EH (cell line): ENCODE data around the gene GUSB.
A peak's percentile ranks its signal among the peaks of the same experiment; 100 is the strongest.
"Not testable (repeated sequence)": the region's sequence is repeated elsewhere in the genome, so short reads cannot be mapped to it uniquely, and the experiment has no call there.

Experiments used
- DNase-seq: peaks from one replicate; pipeline ENCODE4 v3.0.0-alpha.2; 2015; ENCODE audit warnings: low read depth

GUSB gene

DNA sequence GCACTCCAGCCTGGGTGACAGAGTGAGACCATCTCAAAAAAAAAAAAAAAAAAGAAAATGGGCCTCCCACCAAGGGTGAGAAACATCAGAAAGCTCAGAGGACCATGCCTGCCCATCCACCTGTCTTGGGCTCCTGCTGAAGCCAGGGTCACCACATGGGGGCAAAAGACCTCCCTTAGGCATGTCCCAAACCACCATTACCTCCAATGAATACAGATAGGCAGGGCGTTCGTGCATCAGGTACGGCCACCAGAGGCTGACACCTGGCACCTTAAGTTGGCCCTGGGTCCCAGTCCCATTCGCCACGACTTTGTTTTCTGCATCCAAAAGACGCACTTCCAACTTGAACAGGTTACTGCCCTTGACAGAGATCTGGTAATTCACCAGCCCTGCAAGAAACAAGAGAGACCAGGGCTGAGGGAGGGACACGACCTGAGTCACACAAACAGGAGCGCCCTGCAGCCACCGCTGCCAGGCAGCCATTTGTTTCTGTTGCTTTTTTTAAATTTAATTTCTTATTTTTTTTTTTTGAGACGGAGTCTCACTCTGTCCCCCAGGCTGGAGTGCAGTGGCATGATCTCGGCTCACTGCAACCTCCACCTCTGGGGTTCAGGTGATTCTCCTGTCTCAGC, 6.1 kb downstream of the GUSB start:
- no peak for DNase-seq

DNA sequence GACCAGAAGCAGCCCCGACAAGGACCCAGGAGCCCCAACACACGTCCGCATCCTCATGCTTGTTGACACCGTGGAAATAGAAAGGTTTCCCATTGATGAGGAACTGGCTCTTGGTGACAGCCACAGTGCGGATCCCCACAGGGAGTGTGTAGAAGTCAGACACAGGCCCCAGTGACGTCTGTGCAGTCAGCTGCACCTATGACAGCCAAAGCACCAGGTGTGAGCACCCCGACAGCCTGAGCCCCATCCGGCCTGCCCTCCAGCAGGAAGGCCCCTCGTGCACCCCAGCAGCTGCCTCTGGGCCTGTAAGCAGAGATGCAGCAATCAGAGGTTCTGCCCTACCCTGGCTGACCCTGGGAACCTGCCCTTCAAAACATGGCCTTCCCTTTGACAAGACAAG, 7.1 kb downstream of the GUSB start:
- DNase-seq: no peak

DNA sequence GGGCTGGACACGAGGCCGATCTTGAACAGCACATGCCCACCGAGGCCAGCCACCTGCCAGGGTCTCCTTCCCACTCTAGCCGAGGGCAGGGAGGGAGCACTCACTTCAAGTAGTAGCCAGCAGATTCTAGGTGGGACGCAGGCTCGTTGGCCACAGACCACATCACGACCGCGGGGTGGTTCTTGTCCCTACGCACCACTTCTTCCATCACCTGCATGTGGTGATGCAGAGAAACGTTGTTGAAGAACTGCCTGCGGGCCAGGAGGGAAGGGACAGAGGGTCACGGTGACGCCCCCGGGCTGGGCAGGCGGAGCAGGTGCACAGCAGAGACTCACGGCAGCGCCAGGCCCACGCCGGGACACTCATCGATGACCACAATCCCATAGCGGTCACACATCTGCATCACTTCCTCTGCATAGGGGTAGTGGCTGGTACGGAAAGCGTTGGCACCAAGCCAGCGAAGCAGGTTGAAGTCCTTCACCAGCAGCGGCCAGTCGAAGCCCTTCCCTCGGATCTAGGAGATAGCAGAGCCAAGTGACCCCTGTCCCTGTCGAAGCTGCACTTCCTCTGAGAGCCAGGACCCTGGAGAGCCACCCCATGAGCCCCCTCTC, 7.7 kb downstream of the GUSB start:
- no peak for DNase-seq

DNA sequence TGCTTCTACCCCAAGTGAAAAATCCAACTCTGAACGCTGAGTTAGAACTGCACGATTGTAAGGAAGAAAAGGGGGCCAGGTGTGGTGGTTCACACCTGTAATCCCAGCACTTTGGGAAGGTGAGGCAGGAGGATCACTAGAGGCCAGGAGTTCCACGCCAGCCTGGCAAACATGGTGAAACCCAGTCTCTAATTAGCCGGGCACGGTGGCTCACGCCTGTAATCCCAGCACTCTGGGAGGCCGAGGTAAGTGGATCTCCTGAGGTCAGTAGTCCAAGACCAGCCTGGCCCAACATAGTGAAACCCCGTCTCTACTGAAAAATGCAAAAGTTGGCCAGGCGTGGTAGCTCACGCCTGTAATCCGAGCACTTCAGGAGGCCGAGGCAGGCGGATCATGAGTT, 9.0 kb downstream of the GUSB start:
- no peak for DNase-seq

DNA sequence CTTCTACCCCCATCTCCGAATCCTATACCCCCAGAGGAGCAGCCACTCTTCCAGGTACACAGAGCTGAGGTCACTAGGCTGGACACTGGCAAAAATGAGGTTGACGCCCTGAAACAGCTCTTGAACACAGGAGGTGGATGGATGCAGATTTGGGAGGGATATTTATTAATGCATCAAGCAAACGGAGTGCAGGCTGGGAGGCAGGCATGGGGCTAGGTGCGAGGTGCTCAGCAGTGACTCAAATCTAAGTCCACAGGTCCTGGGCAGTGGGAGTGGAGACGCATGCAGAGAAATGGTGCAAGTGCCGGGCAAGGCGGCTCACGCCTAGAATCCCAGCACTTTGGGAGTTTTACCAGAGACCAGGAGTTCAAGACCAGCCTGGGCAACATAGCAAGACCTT, 11.0 kb downstream of the GUSB start:
- DNase-seq: no peak

DNA sequence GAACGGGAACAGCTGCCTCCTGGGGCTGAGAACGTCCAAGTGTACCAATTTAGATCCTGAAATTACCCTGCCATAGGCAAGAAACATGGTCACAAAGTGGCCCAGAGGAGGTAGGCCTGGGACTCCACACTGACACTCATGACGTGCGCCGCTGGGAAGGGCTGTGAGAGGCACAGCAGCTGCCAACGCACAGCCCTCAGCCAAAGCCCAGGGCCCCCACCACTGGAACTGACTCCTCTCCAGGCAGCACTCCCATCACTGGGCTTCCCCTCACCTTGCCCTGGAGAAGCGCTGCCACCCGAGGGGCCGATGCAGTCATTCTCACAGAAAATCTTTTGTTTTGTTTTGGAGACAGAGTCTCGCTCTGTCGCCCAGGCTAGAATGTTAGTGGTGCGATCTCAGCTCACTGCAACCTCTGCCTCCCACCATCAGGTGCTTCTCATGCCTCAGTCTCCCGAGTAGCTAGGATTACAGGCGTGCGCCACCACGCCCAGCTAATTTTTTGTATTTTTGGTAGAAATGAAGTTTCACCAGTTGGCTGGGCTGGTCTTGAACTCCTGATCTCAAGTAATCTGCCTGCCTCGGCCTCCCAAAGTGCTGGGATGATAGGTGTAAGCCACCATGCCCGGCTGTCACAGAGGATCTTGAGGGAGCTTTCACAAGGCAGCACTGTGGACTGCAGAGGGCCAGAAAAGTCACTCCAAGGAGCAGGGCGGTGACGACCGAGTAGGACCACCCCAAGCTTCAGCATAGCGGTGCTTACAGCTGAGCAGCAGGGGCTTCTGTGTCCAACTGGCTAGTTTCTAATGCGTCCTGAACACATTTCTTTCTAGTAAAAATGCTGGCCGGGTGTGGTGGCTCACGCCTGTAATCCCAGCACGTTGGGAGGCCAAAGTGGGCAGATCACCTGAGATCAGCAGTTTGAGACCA, 13.5 kb downstream of the GUSB start:
- DNase-seq: no peak

DNA sequence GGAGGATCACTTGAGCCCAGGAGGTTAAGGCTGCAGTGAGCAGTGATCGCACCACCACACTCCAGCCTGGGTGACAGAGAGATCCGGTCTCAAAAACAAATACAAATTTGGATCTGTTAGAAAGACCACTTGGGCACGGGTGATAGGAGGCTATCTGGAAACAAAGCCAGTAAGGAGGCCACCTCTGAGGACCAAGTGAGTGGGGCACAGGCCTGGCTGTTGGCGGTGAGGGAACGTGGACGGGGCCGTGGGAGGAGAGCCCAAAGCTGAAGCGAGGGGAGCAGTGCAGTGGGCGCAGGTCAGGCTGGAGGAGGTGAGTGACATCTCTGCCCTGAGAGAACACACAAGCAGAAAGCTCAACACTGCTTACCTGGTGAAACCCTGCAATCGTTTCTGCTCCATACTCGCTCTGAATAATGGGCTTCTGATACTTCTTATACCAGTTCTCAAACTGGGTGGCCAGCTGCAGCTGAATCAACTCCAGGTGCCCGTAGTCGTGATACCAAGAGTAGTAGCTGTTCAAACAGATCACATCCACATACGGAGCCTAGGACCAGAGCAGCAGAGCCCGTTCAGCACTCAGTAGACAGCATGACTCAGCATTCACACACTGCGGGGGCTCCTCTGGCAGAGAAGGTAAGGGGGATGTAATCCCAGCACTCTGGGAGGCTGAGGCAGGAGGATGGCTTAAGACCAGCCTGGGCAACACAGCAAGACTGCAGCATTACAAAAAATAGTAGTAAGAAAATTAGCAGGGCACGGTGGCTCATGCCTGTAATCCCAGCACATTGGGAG, 14.5 kb downstream of the GUSB start:
- no peak for DNase-seq

DNA sequence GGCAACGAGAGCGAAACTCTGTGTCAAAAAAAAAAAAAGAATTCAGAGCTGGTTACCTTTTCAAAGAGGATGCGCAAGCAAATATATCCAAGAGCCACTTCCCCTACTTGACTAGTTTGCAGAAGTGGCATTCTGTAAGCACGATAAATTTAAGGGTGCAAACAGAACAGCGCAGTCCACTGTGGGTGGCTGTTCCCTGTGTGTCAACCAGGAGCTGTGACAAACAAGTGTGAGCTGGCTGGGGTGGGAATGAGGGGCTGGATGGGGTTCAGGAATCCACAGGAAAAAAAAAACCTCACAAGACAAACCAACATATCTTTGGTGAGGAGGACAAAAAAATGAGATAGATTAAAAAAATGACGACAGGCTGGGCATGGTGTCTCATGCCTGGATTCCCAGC, 15.9 kb downstream of the GUSB start:
- DNase-seq: no peak

DNA sequence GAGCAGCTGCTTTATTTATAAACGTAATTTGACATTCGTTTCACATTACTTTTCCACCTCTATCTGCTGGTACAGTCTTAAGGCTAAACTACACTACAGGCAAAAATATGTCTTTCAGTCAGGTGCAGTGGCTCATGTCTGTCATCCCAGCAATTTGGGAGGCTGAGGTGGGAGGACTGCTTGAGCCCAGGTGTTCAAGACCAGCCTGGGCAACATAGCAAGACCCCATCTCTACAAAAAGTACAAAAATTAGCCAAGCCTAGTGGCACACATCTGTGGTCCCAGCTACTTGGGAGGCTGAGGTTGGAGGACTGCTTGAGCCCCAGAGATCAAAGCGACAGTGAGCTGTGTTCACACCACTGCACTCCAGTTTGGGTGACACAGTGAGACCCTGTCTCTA, 17.3 kb downstream of the GUSB start:
- not testable (repeated sequence) for DNase-seq

DNA sequence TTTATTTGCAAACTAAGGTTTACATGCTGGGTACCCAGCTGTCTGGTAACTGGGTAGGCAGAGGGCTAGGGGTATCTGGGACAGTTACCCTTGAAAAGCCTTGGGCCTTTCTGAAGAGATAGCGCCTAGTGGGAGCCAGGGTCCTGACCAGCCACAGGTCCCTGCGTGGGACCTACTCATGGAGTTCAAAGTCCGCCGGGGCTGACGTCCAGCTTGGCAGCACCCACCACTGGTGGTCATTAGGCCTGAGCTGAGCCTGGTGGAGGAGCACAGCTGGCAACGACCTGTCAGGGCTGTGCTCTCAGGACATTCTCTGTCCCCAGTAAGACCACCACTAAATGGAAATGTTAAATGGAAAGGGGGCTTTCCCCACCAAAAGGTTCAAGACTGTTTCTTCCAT, 20.0 kb downstream of the GUSB start:
- no peak for DNase-seq

DNA sequence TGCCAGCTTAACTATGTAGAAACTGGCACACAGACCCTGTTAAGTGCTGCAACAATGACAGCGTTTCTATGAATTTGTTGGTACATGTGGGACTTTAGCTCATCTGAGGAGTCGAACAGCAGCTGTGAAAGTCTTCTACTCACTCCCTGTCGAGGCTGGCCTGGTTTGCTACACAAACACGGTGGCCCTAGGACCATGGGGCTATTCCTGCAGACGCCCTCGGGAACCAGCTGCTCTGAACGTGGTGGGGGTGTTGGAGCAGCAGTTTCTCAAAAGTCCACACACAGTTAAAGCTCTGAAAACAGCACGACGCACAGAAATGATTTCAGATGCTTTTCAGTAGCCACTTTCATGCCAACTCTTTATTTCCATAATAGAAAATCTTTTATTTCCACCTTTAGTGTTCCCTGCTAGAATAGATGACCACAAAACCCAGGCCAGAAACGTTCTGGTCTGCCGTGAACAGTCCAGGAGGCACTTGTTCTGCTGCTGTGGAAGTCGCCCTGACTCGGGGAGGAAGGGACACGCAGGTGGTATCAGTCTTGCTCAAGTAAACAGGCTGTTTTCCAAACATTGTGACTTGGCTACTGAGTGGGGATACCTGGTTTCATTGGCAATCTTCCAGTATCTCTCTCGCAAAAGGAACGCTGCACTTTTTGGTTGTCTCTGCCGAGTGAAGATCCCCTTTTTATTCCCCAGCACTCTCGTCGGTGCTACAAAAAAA, 21.5 kb downstream of the GUSB start:
- DNase-seq: no peak

DNA sequence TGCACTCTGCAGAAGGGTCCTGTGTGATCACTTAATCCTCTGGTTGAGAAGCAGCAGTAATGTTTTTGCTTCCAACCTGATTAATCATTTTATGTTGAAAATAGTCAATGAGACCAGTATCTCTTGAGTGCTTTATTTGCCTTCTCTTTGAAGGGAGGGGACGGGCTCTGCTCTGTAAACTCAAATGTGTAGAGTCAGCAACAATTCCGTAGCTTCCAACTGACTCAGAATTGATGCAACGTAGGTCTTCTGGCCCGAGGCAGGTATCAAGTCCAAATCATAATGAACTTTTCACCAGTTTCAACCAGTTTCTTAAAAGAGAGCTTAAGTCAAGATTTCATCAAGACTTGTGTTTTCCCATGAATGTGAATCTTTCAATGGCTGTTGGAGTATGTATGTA, 26.3 kb downstream of the GUSB start:
- no peak for DNase-seq

DNA sequence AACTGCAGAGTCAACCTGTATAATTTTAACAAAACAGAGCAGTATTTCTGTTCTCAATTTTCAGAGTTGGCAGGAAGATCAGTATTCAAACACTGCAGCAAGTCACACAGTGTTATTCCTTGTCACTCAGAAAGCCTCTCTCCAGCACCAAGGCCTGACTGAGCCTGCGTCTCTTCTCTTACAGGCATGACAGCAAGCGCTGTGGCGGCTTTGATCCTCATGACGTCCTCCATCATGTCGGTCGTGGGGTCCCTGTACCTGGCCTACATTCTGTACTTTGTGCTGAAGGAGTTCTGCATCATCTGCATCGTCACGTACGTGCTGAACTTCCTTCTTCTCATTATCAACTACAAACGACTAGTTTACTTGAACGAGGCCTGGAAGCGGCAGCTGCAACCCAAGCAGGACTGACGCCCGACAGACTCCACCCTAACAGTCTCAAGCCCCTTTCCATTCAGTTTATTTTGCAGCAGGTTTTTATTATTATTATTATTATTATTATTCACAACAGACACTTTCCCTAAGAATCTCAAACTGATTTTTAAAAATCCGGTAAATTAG, 28.0 kb downstream of the GUSB start:
- no peak for DNase-seq

DNA sequence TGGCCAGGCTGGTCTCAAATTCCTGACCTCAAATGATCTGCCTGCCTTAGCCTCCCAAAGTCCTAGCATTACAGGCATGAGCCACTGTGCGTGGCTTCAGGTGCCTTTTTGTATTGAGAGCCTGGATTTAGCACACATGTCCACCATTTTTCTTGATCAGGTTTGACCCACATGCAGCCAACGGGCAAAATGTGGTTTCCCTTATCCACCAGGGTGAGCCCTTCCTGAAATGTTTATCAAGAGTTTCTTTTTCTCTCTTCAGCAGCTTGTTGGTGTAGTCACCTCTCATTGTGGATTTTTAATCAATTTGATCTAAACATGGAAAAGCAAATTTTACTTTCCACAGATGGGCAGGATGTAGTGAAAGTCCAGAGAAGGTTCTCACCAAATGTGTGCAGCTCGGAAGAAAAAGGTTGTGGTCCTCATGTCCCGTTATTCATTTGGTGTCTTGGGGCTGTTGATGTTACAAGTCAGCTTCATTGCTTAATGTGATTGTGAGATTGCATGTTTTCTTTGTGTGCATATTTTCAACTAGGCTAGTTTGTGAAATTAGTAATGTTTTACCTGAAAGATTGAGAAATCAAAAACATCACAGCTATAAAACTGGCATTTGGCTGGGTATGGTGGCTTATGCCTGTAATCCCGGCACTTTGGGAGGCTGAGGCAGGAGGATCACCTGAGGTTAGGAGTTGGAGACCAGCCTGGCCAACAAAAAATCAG, 28.9 kb downstream of the GUSB start:
- no peak for DNase-seq

DNA sequence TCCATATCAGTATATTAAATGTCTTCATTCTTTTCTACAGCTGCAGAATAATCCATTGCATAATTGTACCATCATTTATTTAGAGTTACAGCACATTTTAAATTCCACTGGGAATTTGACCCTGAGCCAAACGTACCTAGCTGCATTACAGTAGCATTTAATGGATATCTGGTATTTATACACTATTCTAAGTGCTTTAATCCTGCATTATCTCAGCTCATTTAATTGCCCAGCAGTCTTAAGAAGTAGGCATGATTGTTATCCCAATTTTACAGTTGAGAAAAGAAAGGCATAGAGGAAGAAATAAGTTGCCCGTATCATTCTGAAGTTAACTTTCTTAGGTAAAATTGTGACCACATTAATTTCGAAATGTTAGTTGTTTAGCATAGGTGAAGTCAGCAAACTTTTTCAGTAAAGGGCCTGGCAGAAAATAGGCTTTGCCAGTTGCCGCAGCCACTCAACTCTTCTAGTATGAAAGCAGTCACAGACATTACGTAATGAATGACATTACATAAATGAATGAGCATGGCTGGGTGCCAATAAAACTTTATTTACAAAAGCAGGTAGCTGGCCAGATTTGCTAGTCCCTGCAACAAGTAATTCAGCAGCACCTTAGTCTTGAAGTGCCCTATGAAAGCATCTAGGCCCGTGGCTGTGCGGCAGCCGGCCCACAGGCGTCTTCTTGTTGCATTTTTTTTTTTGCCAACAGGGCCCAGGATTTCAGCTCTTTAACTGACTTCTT, 30.0 kb downstream of the GUSB start:
- DNase-seq: no peak

DNA sequence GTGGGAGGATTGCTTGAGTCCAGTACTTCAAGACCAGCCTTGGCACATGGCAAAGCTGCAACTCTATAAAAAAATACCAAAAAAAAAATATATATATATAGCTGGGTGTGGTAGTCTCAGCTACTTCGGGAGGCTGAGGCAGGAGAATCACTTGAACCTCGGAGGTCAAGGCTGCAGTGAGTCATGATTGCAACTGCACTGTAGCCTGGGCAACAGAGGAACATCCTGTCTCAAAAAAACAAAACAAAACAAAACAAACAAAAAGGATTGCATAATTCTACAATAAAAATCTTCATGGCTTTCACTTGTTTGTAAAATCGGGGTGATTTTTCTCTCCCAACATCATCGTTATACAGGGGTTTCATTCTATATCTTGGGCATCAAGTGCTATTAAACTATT, 35.1 kb downstream of the GUSB start:
- DNase-seq: peak; percentile 56

DNA sequence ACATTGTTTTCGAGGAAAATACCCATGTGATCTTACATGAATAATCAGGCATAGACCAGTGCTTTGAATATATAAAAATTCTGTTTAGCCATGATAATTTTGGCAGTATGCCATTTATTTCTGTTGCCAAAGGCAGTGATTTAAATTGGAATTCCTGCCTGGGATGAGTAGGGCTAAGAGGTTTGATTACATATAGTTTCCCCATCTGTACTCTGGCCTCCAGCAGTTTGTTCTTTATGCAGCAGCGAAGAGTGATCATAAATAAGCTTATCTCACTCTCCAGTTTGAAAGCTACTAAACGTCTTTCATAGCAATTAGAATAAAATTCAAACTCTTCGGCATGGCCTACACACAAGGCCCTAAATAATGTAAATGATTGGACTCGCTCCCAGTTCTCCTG, 36.2 kb downstream of the GUSB start:
- not testable (repeated sequence) for DNase-seq

DNA sequence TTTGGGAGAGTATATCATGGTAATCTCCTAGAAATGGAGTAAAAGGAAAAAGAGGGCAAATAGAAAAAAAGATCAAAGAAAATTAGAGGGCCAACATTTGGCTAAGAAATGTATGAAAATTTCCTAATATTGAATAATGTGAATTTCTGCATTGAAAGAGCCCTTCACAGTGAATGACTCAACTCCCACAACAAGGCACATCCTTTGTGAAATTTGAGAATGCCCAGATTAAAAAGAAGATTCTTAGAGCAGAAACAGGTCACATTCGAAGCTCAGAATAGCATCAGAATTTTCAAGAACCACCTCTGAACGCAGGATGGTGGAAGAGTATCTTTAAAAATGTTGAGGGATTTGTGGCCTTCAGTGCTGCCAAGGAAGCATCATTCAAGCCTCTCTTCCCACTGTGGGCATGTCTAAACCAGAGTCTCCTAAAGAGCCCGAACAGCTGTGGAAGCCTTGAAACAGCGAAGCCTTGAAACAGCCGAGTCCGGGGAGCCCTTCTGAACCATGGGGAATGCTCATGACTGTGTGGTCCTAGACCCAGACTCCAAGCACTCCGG, 43.6 kb downstream of the GUSB start:
- peak; percentile 11 for DNase-seq

DNA sequence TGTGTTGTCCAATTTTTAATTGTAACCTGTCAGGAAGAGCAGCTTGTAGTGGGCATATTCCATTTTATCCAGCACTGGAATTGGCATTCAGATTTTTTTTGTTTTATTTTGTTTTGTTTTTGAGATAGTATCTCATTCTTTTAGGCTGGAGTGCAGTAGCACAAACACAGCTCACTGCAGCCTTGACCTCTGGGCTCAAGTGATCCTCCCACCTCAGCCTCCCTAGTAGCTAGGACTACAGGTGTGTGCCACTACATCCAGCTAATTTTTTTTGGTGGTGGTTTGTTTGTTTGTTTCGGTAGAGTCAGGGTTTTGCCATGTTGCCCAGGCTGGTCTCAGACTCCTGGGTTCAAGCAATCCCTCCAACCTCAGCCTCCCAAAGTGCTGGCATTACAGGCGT, 44.7 kb downstream of the GUSB start:
- DNase-seq: no peak

DNA sequence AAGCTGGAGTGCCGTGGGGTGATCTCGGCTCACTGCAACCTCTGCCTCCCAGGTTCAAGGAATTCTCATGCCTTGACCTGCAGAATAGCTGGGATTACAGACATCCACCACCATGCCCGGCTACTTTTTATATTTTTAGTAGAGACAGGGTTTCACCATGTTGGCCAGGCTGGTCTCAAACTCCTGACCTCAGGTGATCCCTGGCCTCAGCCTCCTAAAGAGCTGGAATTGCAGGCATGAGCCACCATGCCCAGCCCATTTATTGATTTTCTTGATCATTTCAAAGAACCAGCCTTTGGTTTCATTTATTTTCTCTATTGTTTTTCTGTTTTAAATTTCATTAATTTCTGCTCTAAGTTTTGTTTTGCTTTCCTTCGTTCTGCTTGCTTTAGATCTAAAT, 50.3 kb downstream of the GUSB start:
- DNase-seq: no peak
